SK-N-SH (cell line): ENCODE measurements around the gene OSBPL5.

ENCODE experiments used
- EP300 ChIP-seq, 2 experiments: IDR thresholded peaks; 2 replicates each; pipeline versions ENCODE4 v1.4.0 to v1.6.1; 2012; ENCODE audit warnings: borderline replicate concordance in 1 of 2, low read depth in 1 of 2, low read length in 1 of 2
- FOSL2 ChIP-seq: IDR thresholded peaks from 2 replicates; pipeline ENCODE4 v1.4.0; 2012; ENCODE audit warnings: low read depth, mild to moderate bottlenecking, moderate library complexity, borderline replicate concordance
- TAF1 ChIP-seq: IDR thresholded peaks from 2 replicates; pipeline ENCODE4 v1.6.1; 2012; ENCODE audit warnings: low read depth, mild to moderate bottlenecking, low read length, moderate library complexity, borderline replicate concordance
- USF2 ChIP-seq: fragments of 150-350 bp; IDR thresholded peaks from 2 replicates; pipeline ENCODE4 v1.6.1; 2017; ENCODE audit warnings: antibody characterized with exemption, low read length, low read depth, borderline replicate concordance
- TF ChIP-seq, protein P1 (sequence below): fragments of 200-600 bp; sonication (generic); IDR thresholded peaks from 2 replicates; pipeline ENCODE4 v1.6.1; 2017; ENCODE audit warnings: antibody characterized with exemption, mild to moderate bottlenecking, moderate library complexity
- TF ChIP-seq, protein P2 (sequence below): IDR thresholded peaks from 2 replicates; pipeline ENCODE4 v1.4.0; 2012; ENCODE audit warnings: low read depth

GRCh38 chr11:3189196-3189843 is 24.2 kb upstream of the OSBPL5 start:
- TF ChIP-seq, protein P1, sequence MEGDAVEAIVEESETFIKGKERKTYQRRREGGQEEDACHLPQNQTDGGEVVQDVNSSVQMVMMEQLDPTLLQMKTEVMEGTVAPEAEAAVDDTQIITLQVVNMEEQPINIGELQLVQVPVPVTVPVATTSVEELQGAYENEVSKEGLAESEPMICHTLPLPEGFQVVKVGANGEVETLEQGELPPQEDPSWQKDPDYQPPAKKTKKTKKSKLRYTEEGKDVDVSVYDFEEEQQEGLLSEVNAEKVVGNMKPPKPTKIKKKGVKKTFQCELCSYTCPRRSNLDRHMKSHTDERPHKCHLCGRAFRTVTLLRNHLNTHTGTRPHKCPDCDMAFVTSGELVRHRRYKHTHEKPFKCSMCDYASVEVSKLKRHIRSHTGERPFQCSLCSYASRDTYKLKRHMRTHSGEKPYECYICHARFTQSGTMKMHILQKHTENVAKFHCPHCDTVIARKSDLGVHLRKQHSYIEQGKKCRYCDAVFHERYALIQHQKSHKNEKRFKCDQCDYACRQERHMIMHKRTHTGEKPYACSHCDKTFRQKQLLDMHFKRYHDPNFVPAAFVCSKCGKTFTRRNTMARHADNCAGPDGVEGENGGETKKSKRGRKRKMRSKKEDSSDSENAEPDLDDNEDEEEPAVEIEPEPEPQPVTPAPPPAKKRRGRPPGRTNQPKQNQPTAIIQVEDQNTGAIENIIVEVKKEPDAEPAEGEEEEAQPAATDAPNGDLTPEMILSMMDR = no peak
- TF ChIP-seq EP300 (IDR thresholded peaks at IDR 0.05; ENCODE audit: borderline replicate concordance in 1 of 2, low read depth in 1 of 2, low read length in 1 of 2) (no peak), FOSL2 (no peak), USF2 (no peak), TAF1 (no peak)
- TF ChIP-seq, protein P2, sequence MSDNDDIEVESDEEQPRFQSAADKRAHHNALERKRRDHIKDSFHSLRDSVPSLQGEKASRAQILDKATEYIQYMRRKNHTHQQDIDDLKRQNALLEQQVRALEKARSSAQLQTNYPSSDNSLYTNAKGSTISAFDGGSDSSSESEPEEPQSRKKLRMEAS = no peak
